Fibroblast of skin of scalp (primary cell): Measurements from ENCODE around the gene FAP.
A peak's percentile ranks its signal among the peaks of the same experiment; 100 is the strongest.

Experiments
- DNase-seq: peaks from one replicate; pipeline ENCODE4 v3.0.0-alpha.2; 2013

FAP gene

GRCh38 chr2:162125138-162125537, 118.1 kb downstream of the FAP start:
- DNase-seq: peak; percentile 46

- peak; percentile 57 for DNase-seq
Observed at GRCh38 chr2:162123806-162124758, 119.2 kb downstream of the FAP start.
